GM18951 (cell line): ENCODE results near the gene IRX5.

Source experiments
- POLR2A ChIP-seq: IDR thresholded peaks from 4 replicates; pipeline ENCODE4 v1.6.1; 2011; ENCODE audit warnings: mild to moderate bottlenecking; ENCODE audit not compliant: insufficient read length, insufficient read depth; ENCODE audit errors: extremely low read depth
- in situ Hi-C: fragments of 300-500 bp; cut with MboI; formaldehyde crosslinking; loops from one replicate; pipeline ENCODE4 v1.12.0; 2022; ENCODE audit warnings: low sequenced_read_pairs, mixed read lengths, inconsistent platforms; ENCODE audit not compliant: unreplicated experiment

IRX5 gene

DNA sequence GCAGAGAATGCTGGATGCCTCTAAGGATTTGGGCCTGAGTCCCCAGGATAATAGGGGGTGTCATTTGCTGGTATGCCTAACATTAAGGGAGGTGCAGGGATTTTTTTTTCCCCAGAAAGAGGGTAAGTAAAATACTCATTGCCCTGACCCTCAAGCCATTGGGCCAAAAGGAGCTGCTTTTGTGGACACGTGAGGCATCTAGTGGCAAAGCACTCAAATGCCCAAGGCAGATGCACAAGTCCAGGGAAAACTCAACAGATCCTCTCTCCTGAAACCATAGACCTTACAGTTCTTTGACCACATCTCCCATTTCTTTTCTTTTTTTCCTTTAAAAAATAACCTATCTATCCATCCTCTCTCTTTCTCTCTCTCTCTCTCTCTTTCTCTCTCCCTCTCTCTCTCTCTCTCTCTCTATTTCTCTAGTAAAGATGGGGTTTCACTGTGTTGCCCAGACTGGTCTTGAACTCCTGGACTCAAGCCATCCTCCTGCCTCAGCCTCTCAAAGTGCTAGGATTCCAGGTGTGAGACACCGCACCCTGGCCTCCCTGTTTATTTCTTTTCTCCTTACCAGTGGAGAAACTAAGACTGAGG, 11.8 kb downstream of the IRX5 start:
- in situ Hi-C loops: no loop called here
- TF ChIP-seq POLR2A: no peak

DNA sequence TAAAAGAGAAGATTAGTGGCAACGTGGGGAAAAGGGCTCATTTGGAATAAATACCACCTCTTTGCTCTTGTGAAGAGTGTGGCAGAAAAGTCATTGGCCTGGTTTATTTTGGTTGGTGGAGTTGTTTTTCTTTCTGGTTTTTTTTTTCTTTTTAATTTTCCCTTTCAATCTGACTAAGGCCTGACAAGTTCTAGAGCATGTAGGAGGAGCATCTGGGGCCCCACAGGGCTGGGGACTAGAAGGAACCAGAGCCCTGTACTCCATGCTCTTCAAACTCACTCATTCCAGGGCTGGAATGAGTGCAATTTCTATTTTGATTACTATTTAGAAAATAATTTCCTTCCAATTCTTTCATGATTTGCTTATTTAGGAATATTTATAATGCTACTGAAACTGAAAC, 13.3 kb downstream of the IRX5 start:
- TF ChIP-seq POLR2A: no peak
- in situ Hi-C loops: no loop called here

DNA sequence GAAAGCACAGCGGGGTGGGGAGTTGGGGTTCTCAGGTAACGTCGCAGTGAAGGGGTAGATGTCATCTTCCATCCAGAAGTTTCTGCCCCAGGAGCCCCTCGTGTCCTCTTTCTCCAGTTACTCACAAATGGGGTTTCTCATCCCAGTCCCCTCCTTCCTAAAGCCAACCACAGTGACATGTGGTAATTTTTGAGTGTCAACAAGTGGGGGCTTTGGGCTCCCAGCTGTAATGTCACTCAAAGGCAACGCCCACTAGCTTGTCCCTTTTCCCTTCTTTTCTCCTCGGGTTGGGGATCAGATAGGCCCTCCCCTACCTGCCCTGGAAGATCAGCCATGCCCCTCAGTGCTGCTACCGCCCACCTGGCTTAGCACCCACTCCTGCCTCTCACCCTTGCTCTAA, 14.4 kb downstream of the IRX5 start:
- no peak for TF ChIP-seq POLR2A
- in situ Hi-C loops: no loop called here

DNA sequence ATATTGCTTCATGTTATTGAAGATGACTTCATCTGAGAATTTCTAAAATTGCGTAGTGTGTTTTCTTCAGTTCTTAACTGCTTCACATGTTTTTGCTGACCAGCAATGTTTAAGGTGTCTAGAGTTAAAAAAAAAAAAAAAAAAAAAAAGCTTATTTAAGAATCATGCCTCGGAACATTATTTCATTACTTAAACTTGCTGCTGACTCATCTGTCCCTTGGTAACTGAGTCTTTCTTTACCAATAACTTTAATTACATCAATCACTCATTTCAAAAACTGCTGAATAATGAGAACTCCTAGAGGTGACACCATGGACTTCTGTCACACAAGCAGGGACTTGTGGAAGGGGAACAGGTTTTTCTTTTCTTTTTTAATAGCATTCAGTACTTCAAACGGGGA, 16.2 kb downstream of the IRX5 start:
- in situ Hi-C loops: no loop called here
- no peak for TF ChIP-seq POLR2A

DNA sequence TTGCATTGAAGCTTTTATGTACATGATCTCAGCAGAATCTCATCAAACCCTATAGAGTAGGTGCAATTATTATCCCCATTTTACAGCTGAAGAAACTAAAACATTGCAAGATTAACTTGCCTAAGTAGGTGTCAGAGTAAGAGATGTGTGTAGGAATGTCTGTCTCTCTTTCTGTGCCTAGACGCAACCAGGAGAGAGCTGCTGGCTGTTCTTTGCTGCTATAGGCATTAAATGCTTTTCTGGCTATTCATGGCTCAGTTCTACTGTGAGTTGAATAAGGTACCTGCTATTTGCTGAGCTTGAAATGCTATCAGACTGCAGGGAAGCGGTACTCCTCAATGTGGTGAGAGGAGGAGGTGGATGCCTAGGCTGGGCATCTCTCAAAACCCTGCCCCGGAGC, 17.0 kb downstream of the IRX5 start:
- in situ Hi-C loops: no loop called here
- no peak for TF ChIP-seq POLR2A

DNA sequence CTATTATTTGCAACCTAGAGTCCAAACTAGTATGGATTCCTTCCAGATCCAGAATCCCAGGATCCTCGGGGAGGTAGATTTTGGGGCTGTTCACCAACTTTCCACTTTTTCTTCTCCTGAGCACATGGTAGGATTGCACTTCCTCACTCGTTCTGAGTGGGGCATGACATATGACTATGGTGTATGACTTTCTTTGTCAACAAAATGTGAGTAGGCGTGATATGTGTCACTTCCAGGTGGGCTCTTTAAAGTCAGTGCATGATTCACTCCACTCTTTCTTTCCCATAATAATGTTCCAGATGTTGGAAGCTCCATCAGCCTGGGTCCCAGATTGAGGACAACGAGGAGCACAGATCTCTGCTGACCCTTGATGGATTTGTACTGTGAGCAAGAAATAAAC, 21.5 kb downstream of the IRX5 start:
- no peak for TF ChIP-seq POLR2A
- in situ Hi-C loops: no loop called here

DNA sequence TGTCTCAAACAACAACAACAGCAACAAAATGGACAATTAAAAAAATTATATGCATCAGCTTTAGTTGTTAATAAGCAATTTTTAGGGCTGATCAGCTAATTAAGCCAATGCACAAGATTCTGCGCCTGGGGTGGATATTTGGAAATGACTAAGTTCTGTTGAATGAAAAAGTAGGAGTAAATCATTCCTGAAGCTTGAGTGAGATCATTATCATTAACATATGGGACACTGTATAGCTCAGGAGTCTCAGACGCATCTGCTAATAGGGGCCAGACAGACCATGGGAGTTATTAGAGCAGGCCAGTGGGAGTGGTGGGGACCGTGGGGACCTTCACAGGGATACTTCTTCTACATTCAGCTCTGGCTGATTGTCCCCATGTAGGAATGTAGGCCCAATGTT, 22.8 kb downstream of the IRX5 start:
- no peak for TF ChIP-seq POLR2A
- in situ Hi-C loops: no loop called here

DNA sequence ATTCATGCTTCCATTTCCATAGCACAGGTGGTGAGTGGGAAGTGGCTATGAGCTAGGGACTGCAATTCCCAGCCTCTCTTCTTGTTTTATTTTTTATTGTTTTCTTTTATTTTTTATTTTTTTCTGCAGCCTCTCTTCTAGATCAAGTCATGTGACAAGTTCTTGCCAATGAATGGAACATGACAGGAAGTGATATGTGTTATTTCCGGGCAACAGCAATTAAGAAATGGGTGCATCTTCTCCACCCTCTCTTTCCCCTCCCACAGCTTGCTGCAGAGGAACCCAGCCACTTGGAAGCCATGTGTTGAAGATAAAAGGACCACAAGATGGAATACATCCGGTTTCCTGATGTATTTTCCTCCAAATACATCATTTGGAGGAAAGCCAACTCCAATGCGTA, 23.6 kb downstream of the IRX5 start:
- TF ChIP-seq POLR2A: no peak
- in situ Hi-C loops: no loop called here

DNA sequence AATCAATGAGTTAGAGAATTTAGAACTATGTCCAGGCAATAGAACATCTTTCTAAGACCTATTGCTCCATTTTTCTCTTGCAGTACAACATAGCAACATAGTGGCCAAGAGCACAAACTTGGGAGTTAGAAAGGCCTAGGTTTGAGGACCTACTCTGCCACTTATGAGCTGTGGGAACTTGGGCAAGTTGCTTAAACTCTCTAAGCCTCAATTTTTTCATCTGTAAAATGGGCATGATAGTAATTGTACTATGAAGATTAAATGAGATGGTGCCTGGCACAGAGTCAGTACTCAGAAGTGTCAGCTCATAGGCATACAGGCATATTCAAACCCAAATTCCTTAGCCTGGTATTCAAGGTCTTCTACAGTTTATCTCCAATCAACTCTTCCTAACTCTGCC, 25.1 kb downstream of the IRX5 start:
- TF ChIP-seq POLR2A: no peak
- in situ Hi-C loops: no loop called here

DNA sequence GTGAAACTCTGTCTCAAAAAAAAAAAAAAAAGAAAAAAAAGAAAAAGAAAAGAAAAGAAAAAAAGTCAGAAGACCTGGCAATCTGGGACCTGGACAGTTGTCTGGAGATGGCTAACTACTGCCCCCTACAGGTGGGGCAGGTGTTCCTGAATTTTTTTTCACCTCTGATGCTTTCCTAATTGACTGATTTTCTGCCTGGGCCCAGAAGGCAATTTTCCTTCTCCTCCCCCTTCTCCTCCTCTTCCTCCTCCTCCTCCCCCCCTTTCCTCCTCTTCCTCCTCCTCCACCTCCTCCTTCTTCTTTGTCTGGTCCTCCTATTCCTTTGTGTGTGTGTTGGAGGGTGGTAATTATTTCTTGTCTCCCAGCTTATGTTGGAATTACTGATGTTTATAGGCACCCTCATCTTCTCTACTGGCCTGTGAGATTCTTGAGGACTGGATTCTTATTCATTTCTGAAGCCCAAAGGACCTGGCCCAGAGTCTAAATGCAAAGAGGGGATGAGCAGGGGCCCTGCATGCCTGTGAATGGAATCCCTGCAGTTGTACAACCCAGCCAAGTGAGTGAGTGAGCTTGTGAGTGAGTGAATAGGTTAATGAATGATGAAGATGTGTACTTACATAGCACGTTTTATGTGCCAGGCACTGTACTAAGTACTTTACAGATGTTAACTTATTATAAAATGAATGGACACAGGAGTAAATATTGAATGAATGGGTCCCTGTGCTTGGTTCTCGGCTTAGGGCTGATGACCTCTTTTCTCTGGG, 26.9 kb downstream of the IRX5 start:
- in situ Hi-C loops: no loop called here
- TF ChIP-seq POLR2A: no peak

DNA sequence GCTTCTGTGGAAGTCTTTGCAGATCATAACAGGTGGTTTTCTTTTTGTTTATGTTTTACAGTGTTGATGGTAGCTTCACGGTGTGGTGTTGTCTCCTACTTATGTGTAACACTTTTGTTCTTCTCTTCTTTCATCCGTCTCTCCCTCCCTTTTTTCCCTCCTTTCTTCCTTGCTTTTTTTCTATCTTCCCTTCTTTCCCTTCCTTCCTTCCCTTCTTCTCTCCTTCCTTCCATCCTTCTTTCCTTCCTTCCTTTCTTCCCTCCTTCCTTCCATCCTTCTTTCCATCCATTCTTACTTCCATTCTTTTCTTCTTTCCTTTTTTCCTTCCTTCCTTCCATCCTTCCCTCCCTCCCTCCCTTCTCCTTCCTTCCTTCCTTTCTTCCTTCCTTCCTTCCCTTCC, 31.4 kb downstream of the IRX5 start:
- in situ Hi-C loops: no loop called here
- no peak for TF ChIP-seq POLR2A

DNA sequence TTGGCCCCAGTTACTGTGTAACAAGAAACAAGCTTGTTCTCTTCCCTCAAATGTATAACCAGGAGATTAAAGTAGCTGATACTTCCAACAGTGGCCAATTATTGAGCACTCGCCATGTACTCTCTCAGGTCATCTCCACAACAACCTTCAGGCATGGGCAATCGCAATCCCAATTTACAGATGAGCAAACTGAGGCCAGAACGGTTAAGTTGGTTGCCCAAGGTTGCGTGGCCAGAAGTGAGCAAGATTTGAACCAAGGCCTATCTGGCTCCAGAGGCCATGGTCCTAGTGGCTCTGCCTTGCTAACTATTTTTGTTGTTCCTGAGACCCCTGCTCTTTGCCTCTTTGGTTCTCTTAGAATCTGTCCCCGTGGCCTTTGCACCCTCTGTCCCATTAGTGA, 33.6 kb downstream of the IRX5 start:
- in situ Hi-C loops: no loop called here
- no peak for TF ChIP-seq POLR2A

DNA sequence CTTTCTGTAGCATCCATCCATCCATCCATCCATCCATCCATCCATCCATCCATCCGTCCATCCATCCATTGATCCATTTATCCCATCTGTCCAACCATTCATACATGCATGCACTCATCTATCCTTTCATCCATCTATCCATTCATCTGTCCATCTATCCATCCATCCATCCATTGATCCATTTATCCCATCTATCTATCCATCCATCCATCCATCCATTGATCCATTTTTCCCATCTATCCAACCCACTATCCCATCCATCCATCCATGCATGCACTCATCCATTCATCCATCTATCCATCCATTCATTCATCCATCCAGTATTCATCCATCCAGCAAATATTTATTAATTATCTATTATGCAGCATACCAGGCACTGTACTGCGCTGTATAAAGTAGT, 34.8 kb downstream of the IRX5 start:
- TF ChIP-seq POLR2A: no peak
- in situ Hi-C loops: no loop called here

DNA sequence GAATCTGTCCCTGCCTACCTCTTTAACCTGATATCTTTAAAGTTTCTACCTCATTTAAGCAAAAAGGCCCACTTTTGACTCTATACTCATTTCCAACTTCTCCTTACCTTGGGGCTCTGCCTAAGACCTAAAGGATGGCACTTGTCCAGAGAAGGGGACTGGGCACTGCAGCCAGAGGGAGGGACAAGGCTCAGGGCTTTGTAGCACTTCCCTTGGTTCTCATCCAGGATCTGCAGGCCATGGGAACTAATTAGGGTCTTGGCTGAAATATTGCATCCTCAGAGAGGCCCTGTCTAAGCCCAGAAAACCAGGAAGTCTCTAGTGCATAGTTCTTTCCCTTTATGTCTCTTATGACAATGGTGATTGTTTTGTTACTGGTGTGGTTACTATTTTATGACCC, 37.3 kb downstream of the IRX5 start:
- no peak for TF ChIP-seq POLR2A

DNA sequence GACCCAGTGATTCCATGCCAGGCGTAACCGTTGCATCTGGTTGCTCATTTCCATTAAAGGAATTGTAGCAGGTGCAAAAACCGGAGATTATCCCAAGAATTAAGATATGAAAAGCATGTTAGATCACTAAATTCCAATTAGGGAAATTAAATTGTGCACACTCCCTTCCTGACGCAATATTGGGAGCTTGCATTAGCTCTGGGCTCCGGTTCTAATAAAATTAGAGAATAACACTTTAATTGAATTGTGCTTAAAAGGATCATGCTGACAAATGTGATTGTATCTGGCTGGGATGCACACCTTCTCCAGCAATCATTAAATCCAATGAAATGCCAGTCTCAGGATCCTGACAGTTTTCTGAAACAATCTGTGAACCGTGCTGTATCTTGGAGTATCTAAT, 38.1 kb downstream of the IRX5 start:
- in situ Hi-C loops: no loop called here

More for the DNA sequence above, 37.3 kb downstream of the IRX5 start:
- in situ Hi-C loops: no loop called here

DNA sequence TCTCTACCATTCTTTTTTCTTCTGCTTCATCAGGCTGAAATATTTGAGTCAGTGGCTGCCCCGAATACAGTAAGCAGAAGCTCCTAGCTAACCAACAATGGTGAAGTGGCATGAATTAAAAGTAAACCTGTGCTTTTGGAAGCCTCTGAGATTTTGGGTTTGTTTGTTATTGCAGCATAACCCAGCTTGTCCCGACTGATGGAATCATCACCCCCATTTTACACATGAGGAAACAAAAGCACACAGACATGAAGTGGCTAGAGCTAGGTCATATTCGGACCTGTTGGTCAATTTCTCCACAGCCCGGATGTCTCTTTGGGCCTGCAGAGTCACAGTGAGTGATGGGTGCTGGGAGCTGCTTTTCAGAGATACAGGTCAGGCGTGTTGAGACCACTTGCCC, 39.4 kb downstream of the IRX5 start:
- TF ChIP-seq POLR2A: no peak
- in situ Hi-C loops: no loop called here

More for the DNA sequence above, 38.1 kb downstream of the IRX5 start:
- TF ChIP-seq POLR2A: no peak
